Measurements from ENCODE around the gene ABCA13.

DNA sequence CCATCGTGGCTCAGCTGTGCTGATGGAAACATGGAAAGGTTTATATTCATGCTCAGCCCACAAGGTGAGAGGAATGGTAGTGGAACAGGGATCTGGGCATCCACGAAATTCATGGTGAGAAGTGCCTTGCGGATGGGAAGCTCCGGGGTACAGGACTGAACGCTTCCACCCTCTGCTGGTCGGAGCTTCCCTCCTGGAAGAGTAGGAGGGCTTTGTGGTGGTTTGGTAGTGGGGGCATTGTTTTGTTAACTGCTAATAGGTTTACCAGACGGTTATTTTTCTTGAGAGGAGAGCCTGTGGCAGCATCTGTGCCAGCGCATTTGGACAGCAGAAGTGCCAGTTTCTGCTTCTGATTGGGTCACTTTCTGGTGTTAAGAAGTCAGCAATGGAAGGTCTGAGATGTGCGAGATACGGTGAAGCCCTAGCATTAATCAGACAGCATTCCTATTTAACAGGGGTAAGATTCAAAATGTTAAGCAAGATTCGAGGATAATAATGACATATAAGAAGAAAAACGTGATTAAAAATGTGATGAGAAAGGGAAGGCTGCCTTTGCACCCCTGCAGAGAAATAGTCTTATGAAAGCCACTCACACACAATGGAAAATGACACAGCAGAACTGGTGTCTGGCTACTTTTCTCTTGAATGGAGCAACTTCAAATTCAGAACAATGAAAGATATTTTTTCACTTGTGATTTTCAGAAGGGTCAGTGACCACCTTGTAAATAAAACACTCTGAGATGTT lies 17.7 kb downstream of the ABCA13 start:
- TF ChIP-seq, protein P1, sequence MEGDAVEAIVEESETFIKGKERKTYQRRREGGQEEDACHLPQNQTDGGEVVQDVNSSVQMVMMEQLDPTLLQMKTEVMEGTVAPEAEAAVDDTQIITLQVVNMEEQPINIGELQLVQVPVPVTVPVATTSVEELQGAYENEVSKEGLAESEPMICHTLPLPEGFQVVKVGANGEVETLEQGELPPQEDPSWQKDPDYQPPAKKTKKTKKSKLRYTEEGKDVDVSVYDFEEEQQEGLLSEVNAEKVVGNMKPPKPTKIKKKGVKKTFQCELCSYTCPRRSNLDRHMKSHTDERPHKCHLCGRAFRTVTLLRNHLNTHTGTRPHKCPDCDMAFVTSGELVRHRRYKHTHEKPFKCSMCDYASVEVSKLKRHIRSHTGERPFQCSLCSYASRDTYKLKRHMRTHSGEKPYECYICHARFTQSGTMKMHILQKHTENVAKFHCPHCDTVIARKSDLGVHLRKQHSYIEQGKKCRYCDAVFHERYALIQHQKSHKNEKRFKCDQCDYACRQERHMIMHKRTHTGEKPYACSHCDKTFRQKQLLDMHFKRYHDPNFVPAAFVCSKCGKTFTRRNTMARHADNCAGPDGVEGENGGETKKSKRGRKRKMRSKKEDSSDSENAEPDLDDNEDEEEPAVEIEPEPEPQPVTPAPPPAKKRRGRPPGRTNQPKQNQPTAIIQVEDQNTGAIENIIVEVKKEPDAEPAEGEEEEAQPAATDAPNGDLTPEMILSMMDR (IDR thresholded peaks at IDR 0.05; ENCODE audit: low read depth, low read length), result no peak
- TF ChIP-seq, protein P2, sequence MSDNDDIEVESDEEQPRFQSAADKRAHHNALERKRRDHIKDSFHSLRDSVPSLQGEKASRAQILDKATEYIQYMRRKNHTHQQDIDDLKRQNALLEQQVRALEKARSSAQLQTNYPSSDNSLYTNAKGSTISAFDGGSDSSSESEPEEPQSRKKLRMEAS (IDR thresholded peaks at IDR 0.05; ENCODE audit: low read depth, low read length), result no peak
- no peak for TF ChIP-seq MYC (IDR thresholded peaks at IDR 0.05; ENCODE audit: low read depth, low read length)

Measured in NB4 (cell line).